Activated CD8-positive, alpha-beta memory T cell treated with anti-CD3 and anti-CD28 coated beads, Interleukin-2, amount 10 ng/mL, durations not matched to agents 7 days and 5 days (primary cell): ENCODE measurements around the gene DLG2. TPM values are rescaled to one million over a fixed set of nuclear protein-coding genes. Genes with fewer than 3 reads are reported as not detected.

Experiments
- ATAC-seq: fragments of 150-1000 bp; cut with Tn5 transposase; one replicate; pipeline ENCODE4 v1.10.0; 2021; ENCODE audit warnings: moderate library complexity
- CTCF ChIA-PET: fragments of 350-600 bp; sonication (Branson Sonifier 250); formaldehyde crosslinking; loops from one replicate; lab custom pipeline; 2021; ENCODE audit warnings: antibody characterized with exemption; lab: Charles Lee
- DNase-seq: peaks from one replicate; pipeline ENCODE4 v3.0.0-alpha.2; 2020
- H3K27ac Mint-ChIP-seq: one replicate; pipeline ENCODE4 v1.8.0; 2021; ENCODE audit warnings: mild to moderate bottlenecking, mixed read lengths
- H3K27me3 Mint-ChIP-seq: one replicate; pipeline ENCODE4 v1.8.0; 2021; ENCODE audit warnings: mixed read lengths
- H3K36me3 Mint-ChIP-seq: one replicate; pipeline ENCODE4 v1.8.0; 2021; ENCODE audit warnings: mild to moderate bottlenecking, mixed read lengths
- H3K4me1 Mint-ChIP-seq: one replicate; pipeline ENCODE4 v1.8.0; 2021; ENCODE audit warnings: mixed read lengths
- H3K4me3 Mint-ChIP-seq: one replicate; pipeline ENCODE4 v1.8.0; 2021; ENCODE audit warnings: mild to moderate bottlenecking, moderate library complexity, mixed read lengths
- H3K9me3 Mint-ChIP-seq: one replicate; pipeline ENCODE4 v1.8.0; 2022; ENCODE audit warnings: low read depth, mixed read lengths
- total RNA-seq, 2 experiments: library from RNA; stranded (reverse); gene quantifications; one replicate each; pipeline ENCODE4 v1.2.3, GENCODE V29; 2021

The DLG2 gene
- total RNA-seq, 2 experiments from 2014 or later = 1.4 to 2.1 TPM

DNA sequence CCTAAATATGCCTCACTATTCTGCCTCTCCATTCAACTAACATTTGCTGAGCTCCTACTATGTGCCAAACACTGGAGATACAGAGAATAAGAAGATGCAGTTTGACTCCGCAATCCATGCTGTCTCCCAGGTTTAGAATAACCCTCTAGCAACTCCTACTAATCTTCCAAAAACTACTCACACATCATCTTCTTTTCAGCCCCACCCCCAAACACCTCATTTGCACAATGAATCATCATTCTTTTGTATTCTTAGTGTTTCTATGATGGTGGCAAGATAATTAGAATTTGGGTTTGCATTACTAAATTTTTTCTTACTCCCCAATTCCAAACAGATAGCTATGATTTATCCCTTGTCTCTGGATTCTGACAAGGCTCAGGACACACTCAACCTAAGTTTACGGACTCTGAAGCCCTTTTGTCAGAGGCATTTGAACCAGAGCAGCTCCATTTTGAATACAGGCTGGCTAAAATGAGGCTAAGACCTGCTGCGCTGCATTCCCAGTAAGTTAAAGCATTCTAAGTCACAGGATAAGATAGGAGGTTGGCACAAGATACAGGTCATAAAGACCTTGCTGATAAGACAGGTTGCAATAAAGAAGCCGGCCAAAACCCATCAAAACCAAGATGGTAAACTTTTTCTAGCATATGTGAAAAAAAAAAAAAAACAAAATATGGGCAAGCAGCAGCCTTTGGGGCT is 1038.9 kb downstream of the DLG2 start:
- Mint-ChIP-seq H3K4me1 (no peaks in the 10 kb centered on the region), H3K9me3 (peaks cover 3% of the 10 kb centered on the region), H3K4me3 (no peak overlapping the region), H3K27me3 (no peaks in the 10 kb centered on the region), H3K27ac (no peak overlapping the region), H3K36me3 (no peaks in the 10 kb centered on the region)
- ATAC-seq (no peak), DNase-seq (no peak)
- CTCF ChIA-PET = no interaction called here

DNA sequence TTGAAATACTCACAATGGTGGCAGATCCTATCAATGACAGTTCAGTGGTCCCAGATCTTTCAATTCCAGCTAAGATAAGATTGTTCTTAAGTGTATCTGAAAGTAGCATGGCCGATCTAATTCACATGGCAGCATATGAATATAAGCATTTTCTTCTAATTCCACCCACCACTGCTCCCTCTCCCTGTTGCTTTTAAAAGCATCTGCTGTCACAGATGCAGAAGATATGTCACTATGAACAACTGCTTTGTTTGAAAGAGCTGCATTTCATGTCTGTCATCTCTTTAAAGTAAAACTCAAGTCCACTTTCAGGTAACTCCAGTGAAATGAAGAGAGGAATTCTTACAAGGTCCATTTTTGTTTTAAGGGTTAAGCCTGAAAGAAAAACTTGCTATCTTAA is 1044.0 kb downstream of the DLG2 start:
- Mint-ChIP-seq H3K4me1 (no peaks in the 10 kb centered on the region), H3K27ac (no peak overlapping the region), H3K27me3 (no peaks in the 10 kb centered on the region), H3K9me3 (peaks cover 2% of the 10 kb centered on the region), H3K4me3 (no peak overlapping the region), H3K36me3 (no peaks in the 10 kb centered on the region)
- DNase-seq = no peak
- CTCF ChIA-PET = no interaction called here
- no peak for ATAC-seq

DNA sequence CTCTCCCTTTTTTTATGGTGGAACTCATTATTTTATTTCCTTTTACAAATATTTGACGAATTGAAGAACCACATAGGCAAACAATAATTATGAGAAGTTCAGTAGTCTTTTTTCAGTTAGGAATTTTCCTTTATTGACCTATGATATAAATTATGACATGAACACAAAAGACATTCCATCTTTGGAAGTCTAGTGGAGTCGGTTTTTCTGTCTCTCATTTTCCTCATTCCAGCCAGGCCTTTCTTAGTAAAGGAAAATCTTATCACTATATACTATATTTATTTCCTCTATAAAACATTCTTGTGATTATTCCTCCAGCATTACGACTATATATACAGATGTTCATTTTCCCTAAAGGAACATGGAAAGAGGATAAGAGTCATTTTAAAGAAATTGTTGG is 1046.1 kb downstream of the DLG2 start:
- Mint-ChIP-seq H3K9me3 (peaks cover 5% of the 10 kb centered on the region), H3K27me3 (no peaks in the 10 kb centered on the region), H3K36me3 (no peaks in the 10 kb centered on the region), H3K27ac (no peak overlapping the region), H3K4me1 (no peaks in the 10 kb centered on the region), H3K4me3 (no peak overlapping the region)
- ATAC-seq = no peak
- no peak for DNase-seq
- CTCF ChIA-PET = no interaction called here

DNA sequence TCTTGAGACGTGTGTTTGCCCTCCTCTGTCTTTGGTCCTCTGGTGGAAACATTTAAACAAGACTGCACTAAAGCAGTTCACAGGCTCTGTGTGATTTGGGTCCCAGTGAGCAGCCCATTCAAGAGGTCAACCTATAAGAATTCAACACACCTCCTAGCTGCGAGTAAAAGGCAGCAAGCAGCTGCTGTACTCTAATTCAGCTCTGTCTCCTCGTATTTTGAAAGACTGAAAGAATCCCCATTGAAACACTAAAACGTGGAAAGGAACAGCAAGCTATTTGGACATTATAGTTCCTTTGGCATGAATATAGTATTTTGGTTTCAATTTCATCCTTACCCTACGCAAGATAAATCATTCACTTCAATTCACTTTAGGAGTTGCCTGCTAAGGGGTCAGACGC is 1046.7 kb downstream of the DLG2 start:
- Mint-ChIP-seq H3K4me1 (no peaks in the 10 kb centered on the region), H3K36me3 (no peaks in the 10 kb centered on the region), H3K4me3 (no peak overlapping the region), H3K9me3 (peaks cover 5% of the 10 kb centered on the region), H3K27ac (no peak overlapping the region), H3K27me3 (no peaks in the 10 kb centered on the region)
- no peak for ATAC-seq
- DNase-seq = no peak
- CTCF ChIA-PET = no interaction called here

DNA sequence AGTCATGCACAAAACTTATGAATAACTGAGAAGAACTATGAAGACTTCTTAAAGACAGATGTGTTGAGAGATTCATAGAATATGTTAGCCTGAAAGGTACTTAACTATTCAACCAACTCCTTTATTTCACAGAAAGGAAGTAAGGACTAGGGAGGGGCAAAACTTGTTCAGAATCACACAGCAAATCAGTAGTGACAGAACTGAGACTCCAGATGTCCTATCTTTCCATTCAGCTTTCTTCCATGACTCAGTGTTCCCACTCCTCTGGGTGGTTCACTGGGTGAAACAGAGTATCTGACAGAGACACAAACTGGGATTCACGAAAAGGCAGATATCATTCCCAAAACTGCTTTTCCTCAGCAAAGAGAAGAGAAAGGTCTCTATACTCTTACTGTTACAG is 1053.3 kb downstream of the DLG2 start:
- no peak for DNase-seq
- Mint-ChIP-seq H3K9me3 (peaks cover 8% of the 10 kb centered on the region), H3K36me3 (no peaks in the 10 kb centered on the region), H3K27me3 (no peaks in the 10 kb centered on the region), H3K4me3 (no peak overlapping the region), H3K27ac (no peak overlapping the region), H3K4me1 (no peaks in the 10 kb centered on the region)
- CTCF ChIA-PET = no interaction called here
- ATAC-seq = no peak

DNA sequence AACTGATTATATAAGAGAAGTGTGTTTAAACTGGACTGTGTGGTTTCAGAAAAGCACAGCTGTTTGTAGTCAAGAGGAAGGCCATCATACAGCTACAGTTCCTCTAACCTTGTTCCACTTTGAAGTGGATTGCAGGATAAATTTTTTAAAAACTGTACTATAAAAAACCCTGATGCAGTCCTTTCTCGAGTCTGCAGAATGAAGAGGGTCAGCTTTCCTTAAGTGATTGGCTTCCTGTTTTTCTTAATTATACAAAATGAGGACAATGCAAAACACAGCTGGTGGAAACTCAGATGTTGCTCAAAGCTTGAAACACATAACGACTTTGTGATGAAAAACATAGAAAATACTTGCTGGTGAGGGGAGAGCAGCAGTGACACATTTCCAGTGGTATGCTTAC is 1060.5 kb downstream of the DLG2 start:
- no peak overlapping the region for H3K27ac Mint-ChIP-seq
- H3K27me3 Mint-ChIP-seq = no peaks in the 10 kb centered on the region
- H3K4me3 Mint-ChIP-seq = no peak overlapping the region
- no peaks in the 10 kb centered on the region for H3K36me3 Mint-ChIP-seq
- CTCF ChIA-PET = interaction anchor here (1.4 kb wide), 1 partner anchor 730 kb away, joined by 3 read pairs; no protein-coding TSS in a partner anchor
- DNase-seq (no peak), ATAC-seq (no peak)
- H3K9me3 Mint-ChIP-seq = peaks cover 7% of the 10 kb centered on the region
- no peaks in the 10 kb centered on the region for H3K4me1 Mint-ChIP-seq

DNA sequence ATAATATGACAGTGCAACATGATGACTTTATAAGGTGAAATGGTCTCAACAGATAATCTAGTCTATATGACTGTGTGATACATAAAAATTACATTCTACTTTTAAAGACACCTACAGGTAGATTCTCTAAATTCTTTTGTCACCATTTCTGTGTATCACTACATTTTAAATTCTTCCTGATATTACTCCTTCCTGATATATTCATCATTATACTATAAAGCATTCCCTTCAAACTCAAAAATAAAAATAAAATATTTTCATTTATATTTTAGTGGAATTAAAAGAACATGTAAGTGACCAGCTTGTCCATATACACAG is 1062.3 kb downstream of the DLG2 start:
- CTCF ChIA-PET = interaction anchor here (0.6 to 1.7 kb wide), 4 partner anchors 10 to 728 kb away, joined by 3 to 5 read pairs (median 4); no protein-coding TSS in a partner anchor
- ATAC-seq = no peak
- no peak for DNase-seq
- Mint-ChIP-seq H3K4me1 (no peaks in the 10 kb centered on the region), H3K9me3 (peaks cover 2% of the 10 kb centered on the region), H3K4me3 (no peak overlapping the region), H3K27ac (no peak overlapping the region), H3K36me3 (no peaks in the 10 kb centered on the region), H3K27me3 (no peaks in the 10 kb centered on the region)

DNA sequence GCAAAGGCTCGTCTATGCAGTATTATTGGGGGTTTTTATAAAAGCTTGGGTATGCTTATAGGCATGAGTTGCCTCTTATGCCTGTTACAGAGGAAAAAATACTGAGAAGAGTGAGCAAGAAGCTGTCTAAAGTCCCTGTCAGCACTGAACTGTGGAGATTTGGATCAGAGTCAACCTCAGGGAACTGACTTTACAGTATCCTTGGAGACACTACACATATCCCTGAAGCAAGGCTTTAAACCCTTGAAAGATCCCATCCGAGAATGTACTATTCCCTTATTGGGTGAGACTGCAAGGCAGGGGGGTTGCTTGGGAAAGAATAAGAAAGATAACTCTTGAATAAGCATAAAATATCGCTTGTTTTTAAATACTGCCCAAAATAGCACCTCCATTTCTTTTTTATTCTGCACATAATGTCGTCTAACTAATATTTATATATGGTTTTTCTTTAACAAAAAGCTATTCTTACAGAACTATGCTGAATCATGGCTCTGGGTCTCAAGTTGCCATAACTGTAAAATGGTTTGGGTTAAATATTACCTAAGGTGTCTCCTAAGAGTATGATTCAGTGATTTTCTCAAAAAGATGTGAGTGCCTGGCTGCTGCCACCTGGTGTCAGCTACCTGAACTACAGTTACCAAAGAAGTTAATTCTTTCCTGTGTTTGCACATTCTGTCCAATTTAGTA is 1062.8 kb downstream of the DLG2 start:
- no peak for DNase-seq
- H3K36me3 Mint-ChIP-seq = no peaks in the 10 kb centered on the region
- no peaks in the 10 kb centered on the region for H3K27me3 Mint-ChIP-seq
- CTCF ChIA-PET = interaction anchor here (0.6 to 1.7 kb wide), 4 partner anchors 10 to 727 kb away, joined by 3 to 5 read pairs (median 4); no protein-coding TSS in a partner anchor
- H3K4me3 Mint-ChIP-seq = no peak overlapping the region
- no peaks in the 10 kb centered on the region for H3K4me1 Mint-ChIP-seq
- H3K9me3 Mint-ChIP-seq = peaks cover 2% of the 10 kb centered on the region
- ATAC-seq = no peak
- H3K27ac Mint-ChIP-seq = no peak overlapping the region

DNA sequence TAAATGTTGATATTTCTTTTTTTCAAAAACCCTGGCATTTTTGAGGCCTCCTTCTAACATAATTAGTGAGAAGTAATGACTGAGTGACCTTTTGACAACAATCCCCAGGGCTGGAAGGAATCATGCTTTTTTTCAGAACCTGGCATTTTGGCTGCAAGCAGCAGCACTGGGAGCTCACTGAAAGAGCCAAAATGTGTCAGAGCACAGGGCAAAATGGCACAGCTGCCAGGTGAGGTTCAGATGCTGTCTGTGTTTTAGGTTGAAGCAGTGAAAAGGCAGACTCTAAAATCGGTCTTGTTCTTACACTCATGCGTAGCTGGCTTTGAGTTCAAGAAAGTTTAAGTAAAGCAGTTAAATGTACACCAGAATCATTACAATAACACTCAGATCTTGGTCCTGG is 1063.8 kb downstream of the DLG2 start:
- H3K9me3 Mint-ChIP-seq = peaks cover 2% of the 10 kb centered on the region
- no peak for ATAC-seq
- CTCF ChIA-PET = interaction anchor here (1.6 to 1.7 kb wide), 2 partner anchors 9 to 726 kb away, joined by 3 to 5 read pairs; no protein-coding TSS in a partner anchor
- no peak overlapping the region for H3K27ac Mint-ChIP-seq
- H3K27me3 Mint-ChIP-seq = no peaks in the 10 kb centered on the region
- H3K36me3 Mint-ChIP-seq = no peaks in the 10 kb centered on the region
- H3K4me3 Mint-ChIP-seq = no peak overlapping the region
- no peak for DNase-seq
- H3K4me1 Mint-ChIP-seq = no peaks in the 10 kb centered on the region

DNA sequence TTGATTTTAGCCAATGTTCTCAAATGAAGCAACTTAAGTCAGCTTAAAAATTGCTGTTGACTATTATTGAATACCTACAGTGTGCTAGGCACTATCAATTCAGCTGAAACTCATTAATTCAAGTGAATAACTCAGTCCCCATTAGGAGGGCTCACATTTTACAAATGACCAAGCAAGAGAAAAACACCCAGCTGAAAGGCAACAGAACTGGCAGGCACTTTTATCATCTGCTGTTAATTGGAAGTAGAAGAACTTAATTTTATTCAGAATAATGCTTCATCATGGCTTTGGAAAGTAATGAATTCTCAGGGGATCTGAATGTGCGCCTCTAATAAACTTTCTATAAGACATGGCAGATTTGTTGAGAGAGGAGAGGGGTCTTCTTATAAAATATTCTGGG is 1066.9 kb downstream of the DLG2 start:
- no peaks in the 10 kb centered on the region for H3K36me3 Mint-ChIP-seq
- H3K27ac Mint-ChIP-seq = no peak overlapping the region
- ATAC-seq = no peak
- no peaks in the 10 kb centered on the region for H3K4me1 Mint-ChIP-seq
- DNase-seq = no peak
- no peak overlapping the region for H3K4me3 Mint-ChIP-seq
- H3K9me3 Mint-ChIP-seq = no peaks in the 10 kb centered on the region
- CTCF ChIA-PET = no interaction called here
- H3K27me3 Mint-ChIP-seq = no peaks in the 10 kb centered on the region

DNA sequence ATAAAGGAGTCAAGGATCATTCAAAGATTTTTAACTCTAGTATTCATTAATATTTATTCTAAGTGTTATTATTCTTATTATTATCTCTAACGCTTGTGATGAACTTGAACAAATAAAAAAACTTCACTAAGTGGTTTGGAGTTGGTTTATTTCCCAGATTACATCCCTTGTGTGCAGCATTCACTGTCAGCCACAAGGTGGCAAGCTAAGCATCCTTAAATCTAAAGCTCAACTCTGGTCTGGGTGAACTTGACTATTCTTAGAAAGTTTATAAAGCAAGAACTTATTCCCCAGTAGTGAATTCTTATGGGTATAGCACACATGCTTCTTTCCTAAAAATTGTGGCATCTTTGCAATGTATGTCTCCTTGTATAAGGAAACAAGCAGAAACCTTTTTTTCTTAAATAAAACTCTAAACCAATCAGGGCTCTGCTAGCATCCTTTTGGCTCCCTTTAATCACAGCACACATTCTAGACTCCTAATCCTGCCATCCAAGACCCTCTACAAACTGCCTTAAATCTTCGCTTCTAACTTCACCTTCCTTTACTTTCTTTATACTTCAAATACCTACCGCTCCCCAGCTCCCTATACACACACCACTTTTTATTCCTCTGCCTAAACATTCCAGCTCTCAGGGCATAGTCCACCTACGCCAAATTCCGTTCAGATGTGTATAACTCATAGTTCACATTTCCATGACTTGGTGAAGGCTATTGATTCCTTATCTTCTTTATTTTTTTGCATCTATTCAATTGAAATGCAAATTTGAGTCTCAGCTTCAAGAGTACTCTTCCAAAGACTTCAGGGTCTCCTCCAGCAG is 1068.8 kb downstream of the DLG2 start:
- no peaks in the 10 kb centered on the region for H3K9me3 Mint-ChIP-seq
- ATAC-seq (peak; percentile 55), DNase-seq (no peak)
- H3K27me3 Mint-ChIP-seq = no peaks in the 10 kb centered on the region
- no peak overlapping the region for H3K27ac Mint-ChIP-seq
- no peaks in the 10 kb centered on the region for H3K4me1 Mint-ChIP-seq
- H3K4me3 Mint-ChIP-seq = no peak overlapping the region
- no peaks in the 10 kb centered on the region for H3K36me3 Mint-ChIP-seq
- CTCF ChIA-PET = interaction anchor here (1.1 to 1.8 kb wide), 2 partner anchors 1031 to 1032 kb away, joined by 4 read pairs; no protein-coding TSS in a partner anchor

DNA sequence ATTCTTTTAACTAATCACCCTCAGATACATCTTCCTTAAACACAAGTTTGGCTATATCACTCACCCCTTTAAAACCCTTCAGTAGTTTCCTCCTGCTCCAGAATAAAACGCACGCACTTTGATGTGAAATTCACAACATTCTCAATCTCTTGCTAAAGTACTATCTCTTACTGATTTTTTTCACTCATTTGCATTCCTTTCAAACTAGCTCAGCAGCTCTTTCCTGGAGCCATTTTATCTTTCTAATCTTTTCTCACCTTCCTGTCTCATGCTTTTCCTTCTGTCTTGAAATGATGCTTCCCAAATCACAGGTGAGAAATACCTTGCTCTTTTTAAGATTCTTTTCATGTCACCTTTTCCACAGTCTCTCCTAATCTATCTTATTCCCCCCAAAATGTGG is 1074.4 kb downstream of the DLG2 start:
- DNase-seq = no peak
- no peaks in the 10 kb centered on the region for H3K36me3 Mint-ChIP-seq
- no peak overlapping the region for H3K27ac Mint-ChIP-seq

DNA sequence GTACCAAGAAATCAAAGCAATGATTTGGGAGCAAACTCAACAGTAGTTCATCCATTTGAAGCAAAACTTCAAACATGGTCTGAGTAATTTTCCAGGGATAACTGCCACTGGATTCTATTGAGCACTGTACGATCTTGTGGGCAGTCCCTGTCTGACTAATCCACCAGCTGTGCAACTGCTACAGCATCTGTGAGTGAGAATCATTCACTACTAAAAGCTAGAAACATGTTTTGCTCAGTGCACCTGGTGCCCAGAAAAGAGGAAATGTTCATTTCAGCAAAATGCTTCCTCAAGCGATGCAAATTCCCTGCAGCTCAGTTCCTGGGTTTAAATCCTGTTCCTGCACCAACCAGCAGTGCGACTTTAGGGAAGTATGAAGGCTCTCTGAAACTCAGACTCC is 1077.9 kb downstream of the DLG2 start:
- no peak overlapping the region for H3K4me3 Mint-ChIP-seq
- ATAC-seq (no peak), DNase-seq (no peak)
- H3K9me3 Mint-ChIP-seq = peaks cover 8% of the 10 kb centered on the region
- H3K27ac Mint-ChIP-seq = no peak overlapping the region
- H3K36me3 Mint-ChIP-seq = no peaks in the 10 kb centered on the region
- H3K4me1 Mint-ChIP-seq = no peaks in the 10 kb centered on the region
- no peaks in the 10 kb centered on the region for H3K27me3 Mint-ChIP-seq
- CTCF ChIA-PET = no interaction called here

More for the DNA sequence above, 1074.4 kb downstream of the DLG2 start:
- H3K4me1 Mint-ChIP-seq = no peaks in the 10 kb centered on the region
- ATAC-seq = no peak
- H3K9me3 Mint-ChIP-seq = peaks cover 5% of the 10 kb centered on the region
- no peaks in the 10 kb centered on the region for H3K27me3 Mint-ChIP-seq
- CTCF ChIA-PET = no interaction called here
- H3K4me3 Mint-ChIP-seq = no peak overlapping the region
